Left ventricle myocardium superior (tissue), 1 donor: ENCODE results near the gene SH2B2. TPM values are rescaled to one million over a fixed set of nuclear protein-coding genes. Genes with fewer than 3 reads are reported as not detected.

Experiments used
- ATAC-seq: fragments of 200-7000 bp; cut with Tn5 transposase; one replicate; pipeline ENCODE4 v1.9.1; 2020; ENCODE audit warnings: mild to moderate bottlenecking, moderate library complexity
- DNase-seq: peaks from one replicate; pipeline ENCODE4 v3.0.0-alpha.2; 2020
- intact Hi-C: fragments of 100-400 bp; cut with micrococcal nuclease; formaldehyde crosslinking; loops from one replicate; pipeline ENCODE4 v1.11.0; 2022
- total RNA-seq: library from RNA; stranded (reverse); fragmentation: NEBNext Ultra II Directional; extraction: Animal tissue kit (Norgen Biotek cat#: 25700); gene quantifications from one replicate; pipeline ENCODE4 v1.2.1, GENCODE V29; 2021
- donor health status: DM: no; HTN: yes; CAD: no; lungs with severe emphysema.

SH2B2 gene
- total RNA-seq, 1 donor from 2014 or later = 0.99 TPM

DNA sequence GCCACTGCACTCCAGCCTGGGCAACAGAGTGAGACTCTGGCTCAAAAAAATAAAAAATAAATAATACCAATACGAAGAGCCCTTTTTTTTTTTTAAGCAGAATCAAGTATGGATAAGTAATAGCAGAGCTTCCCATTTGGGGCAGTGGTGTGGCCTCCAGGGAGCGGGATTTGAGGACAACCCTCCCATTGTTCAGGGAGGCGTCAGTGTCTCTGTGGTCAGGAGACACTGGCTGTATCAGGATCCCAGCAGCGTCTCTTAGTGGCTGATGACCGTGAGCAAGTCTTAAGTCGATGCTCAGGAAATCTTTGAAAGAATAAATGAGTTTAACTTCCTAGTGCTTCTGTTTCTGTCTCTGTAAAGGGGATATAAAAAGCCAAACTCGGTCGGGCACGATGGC, 25.2 kb upstream of the SH2B2 start:
- intact Hi-C loops = no loop called here
- ATAC-seq (no peak), DNase-seq (no peak)

DNA sequence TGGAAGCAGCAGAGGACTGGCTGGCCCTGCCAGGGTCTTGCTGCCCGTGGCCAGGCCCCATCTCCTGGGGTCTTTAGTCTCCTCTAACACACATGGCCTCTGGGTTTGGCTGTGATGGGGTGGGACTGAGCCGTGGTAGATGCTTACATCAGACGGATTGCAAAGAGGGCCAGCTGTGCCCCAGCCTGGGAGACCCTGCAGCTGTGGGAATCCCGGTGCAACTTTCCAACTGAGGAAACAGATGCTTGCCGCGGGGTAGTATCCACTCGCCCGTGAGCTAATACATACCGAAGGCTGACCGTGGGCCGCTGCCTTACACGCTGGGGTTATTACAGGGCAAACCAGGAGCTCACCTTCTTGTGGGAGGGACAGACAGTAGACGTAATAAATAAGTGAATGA, 24.1 kb upstream of the SH2B2 start:
- intact Hi-C loops = no loop called here
- ATAC-seq (no peak), DNase-seq (no peak)

DNA sequence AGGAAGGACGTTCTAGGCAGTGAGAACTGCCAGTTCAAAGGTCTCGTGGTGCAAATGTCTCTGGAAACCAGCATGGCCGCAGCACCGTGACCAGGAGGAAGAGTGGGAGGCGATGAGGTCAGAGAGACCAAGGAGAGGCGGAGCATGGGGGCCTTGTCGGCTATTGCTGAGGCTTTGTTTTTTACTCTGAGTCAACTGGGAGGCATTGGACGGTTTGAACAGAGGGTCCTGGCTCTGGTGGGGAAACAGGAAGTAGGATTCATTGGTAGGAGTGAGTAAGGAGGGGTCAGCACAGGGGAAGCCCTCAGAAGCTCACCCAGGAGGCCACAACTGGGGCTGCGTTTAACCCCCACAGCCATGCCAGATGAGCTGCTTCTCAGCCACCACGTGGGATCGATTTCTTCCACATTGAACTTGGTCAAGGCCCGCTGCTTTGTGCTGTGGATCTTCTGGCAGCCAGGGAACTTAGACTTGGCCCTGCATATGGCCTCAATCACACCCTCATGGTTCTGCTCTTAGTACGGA, 22.2 kb upstream of the SH2B2 start:
- DNase-seq (no peak), ATAC-seq (no peak)
- intact Hi-C loops = no loop called here

DNA sequence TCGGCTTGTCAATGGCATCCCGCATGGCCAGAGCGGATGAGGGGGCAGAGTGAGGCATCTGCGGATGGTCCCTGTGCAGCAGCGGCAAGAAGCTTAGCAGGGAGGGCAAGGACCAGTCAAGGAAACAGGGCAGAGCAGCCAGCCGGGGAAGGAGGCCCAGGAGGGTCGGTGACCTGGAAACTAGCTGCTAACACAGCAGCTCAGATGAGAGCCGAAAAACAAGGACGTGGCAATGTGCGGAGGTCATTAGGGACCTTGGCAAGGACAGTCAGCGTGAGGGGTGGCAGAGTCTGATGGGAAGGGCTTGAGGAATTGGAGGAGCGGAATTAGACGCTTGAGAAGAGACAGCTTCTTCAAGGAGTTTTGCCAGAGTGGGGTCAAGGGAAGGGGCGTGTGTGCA, 20.1 kb upstream of the SH2B2 start:
- intact Hi-C loops = no loop called here
- ATAC-seq (no peak), DNase-seq (no peak)

DNA sequence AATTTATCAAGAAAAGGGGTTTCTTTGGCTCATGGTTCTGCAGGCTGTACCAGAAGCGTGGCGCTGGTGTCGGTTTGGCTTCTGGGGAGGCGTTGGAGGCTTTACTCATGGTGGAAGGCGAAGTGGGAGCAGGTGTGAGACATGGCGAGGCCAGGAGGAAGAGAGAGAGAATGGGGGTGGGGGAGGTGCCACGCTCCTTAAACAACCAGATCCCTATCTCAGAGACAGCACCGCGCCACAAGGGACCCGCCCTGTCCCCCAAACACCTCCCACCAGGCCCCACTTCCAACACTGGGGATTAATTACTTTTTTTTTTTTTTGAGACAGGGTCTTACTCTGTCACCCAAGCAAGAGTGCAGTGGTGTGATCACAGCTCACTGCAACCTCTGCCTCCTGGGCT, 18.0 kb upstream of the SH2B2 start:
- ATAC-seq (no peak), DNase-seq (no peak)
- intact Hi-C loops = no loop called here

DNA sequence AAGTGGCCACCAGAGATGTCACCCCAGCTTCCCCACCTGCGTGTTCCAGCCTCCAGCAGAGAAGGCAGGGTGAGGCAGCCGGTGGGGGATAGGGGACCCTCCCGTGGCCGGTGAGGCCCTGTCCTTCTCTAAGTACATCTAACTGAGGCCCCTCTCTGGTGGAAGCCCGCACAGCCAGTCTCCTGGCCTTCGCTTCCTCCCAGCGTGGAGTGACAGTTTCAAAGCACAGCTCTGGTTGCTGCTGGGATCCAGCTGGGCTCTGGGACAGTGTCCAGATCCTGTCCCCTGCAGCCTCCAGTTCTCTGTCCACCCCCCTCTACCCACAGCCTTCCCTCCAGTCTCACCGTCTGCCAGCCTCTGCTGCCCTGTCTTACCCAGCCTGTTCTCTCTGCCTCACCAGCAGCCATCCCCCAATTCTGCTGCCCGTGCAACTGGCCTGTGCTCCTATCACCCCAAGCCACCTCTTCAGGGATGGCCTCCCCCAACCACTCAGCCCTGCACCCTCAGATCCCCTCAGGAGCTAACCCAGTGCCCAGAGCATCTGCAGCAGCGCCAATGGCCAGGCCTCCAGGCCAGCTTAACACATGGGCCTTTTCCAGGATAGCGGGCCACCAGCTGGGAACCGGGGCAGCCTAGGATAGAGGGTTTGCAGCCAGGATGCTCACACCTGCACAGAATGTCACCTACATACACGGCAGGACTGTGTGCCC, 16.3 kb upstream of the SH2B2 start:
- intact Hi-C loops = loop anchor here (5.0 kb wide), 2 partner anchors 728 to 908 kb away; partner anchors contain the start of gene COL26A1
- DNase-seq = no peak
- ATAC-seq = no peak

DNA sequence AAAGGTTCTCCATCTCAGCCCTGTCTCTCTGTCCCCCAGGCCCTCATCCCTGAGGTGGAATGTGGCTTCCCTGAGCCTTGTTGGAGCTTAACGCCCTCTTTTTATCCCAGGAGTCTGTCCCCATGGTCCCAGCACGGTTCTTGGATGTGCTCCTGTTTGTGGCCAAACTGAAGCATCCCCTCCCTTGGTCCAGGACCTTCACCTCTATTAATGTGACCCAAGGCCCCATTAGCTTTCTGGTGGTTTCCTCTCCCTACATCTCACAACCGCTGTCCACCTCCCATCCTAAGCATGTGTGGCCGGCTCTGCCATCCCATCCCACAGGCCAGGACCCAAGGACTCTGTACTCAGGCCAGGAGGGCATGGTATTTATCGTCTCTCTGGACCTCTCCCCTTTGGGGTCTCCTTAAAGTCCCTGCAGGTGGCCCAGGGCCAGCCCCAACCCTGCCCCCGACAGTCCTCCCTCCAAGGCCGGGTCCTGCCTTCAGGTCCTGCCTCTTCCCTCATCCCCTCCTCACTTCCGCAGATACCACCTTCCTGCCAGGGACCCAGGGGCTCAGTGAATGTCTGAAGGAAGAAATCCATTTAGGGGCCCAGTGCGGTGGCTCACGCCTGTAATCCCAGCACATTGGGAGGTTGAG, 15.4 kb upstream of the SH2B2 start:
- ATAC-seq = no peak

DNA sequence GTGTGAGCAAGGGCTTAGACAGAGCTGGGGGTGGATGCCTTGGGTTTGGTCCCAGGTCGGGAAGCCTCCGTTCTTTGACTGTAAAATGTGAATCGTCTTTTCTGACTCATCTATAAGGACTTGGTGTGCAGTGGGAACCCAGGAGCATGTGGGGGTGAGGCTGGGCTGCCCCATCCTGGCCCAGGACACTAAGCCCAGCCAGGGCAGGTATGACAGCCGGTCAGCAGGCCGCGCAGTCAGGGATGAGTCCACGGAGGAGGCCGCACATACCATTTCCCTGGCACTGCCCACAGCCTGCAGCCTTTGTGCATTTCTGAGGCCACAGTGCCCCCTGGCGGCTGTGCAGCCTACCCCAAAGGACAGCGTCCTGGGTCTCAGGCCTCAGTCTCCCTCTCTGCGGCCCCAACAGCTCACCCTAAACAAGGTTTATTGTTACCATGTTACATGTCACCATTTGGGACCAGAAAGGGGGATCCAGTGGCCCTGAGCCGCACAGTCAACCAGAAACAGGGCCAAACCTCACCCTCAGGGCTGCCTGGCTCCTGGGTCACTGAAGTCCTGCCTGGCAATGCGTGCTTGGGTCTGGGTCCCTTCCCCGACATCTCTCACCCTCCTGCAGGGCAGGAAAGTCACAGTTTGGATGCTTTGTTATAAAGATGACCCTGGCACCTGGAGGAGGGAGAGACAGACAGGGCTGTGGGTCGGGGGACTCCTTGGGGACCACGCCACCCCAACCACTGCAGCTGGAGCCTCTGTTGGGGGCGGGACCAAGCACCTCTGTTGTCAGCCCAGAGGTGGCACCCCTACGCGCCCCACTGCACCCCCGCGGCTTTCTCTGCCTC, 14.4 kb upstream of the SH2B2 start:
- intact Hi-C loops = loop anchor here (5.0 kb wide), 2 partner anchors 730 to 910 kb away; partner anchors contain the start of gene COL26A1
- ATAC-seq = peak; percentile 93
- DNase-seq = peak; percentile 91

More for the DNA sequence above, 15.4 kb upstream of the SH2B2 start:
- intact Hi-C loops = loop anchor here (5.0 kb wide), 2 partner anchors 729 to 909 kb away; partner anchors contain the start of gene COL26A1
- no peak for DNase-seq

DNA sequence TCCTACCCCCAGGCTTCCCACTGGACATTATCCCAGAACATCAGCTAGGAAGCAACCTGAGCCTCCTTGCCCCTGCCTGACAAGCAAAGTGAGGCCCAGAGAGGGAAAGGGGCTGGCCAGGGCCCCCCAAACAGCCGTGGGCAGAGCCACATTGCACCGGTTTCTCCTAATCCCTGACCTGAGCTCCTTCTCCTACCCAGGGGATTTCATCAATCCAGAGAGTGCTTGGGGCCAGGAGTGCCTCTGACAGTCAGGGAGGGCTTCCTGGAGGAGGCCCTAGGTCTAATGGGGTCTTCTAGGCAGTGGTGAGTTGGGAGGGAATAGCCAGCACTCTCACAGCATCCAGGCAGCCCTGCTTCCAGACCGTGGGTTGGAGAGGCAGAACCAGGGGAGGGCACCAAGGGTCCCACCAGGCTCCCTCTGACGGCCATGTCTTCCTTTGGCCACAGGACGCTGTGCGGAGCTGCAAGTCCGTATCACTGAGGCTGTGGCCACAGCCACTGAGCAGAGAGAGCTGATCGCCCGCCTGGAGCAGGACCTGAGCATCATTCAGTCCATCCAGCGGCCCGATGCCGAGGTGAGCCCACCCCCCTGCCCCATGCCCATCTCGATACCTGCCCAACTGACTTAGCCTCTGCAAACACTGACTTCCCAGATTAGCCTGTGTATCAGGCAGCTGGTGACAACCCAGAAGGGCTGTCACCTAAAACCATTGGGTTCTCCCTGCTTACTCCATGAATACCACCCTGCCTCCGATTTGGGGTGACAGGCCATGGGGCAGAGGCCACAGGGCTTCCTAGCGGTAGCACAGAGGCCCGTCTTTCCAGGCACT, 13.5 kb upstream of the SH2B2 start:
- DNase-seq = no peak

DNA sequence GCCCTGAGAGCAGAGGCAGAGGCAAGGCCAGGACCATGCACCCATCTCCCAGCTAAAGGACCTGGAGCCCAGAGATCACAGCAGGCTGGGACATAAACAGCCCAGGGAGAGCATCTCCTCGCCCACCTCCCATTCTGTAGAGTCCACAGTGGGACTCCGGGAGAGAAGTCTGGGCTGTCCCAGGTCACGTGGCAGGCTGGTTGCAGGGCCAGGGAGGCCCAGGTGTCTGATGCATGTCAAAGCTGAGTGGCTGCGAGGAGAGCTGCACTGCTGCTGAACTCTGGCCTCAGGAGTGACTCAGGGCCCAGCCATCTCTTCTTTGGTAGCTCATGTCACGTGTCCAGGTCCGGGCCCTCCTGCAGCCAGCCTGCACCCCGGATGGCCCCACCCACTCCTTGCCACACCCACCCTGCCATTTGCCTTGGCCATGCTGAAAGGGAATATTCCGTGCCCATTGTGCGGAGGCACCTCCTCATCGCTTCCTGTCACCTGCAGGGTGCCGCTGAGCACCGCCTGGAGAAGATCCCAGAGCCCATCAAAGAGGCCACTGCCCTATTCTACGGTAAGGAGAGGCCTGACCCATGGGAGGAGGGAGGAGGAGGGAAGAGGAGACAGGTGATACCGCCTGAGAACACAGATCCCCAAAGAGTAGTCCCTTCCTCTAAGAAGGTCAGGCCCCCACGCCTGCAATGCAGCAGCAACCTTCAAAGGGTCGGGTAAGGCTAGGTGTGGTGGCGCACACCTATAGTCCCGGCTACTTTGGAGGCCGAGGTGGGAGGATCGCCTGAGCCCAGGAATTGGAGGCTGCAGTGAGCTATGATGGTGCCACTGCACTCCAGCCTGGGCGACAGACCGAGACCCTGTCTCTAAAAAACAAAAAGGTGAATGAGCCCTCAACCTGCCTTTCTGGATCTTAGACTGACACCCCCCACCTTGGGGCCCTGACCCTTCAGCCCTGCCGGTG, 12.6 kb upstream of the SH2B2 start:
- intact Hi-C loops = loop anchor here (5.0 kb wide), 2 partner anchors 732 to 912 kb away; partner anchors contain the start of gene COL26A1
- DNase-seq (no peak), ATAC-seq (no peak)

More for the DNA sequence above, 13.5 kb upstream of the SH2B2 start:
- ATAC-seq = no peak
- intact Hi-C loops = loop anchor here (5.0 kb wide), 2 partner anchors 731 to 911 kb away; partner anchors contain the start of gene COL26A1

DNA sequence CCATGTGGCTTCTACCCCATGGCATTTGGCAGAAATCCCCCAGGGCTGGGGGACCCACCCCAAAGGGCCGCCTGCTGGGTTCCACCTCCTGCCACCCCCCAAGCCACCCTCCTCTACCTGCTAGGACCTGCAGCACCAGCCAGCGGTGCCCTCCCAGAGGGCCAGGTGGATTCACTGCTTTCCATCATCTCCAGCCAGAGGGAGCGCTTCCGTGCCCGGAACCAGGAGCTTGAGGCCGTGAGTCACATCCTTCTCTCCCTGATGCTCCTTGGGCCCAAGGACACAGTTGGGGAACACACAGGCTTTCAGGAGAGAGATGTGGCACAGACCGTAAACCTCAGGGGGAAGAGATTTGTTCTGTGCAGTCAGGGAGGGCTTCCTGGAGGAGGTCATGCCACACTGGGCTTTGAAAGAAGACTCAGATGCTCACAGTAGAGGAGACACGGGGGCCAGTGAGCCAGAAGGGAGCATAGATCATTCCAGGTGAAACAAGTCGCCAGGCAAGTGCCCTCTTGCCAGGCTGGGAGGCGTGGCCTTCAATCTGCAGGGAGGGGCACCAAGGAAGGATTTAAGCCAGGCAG, 11.5 kb upstream of the SH2B2 start:
- no peak for ATAC-seq
- intact Hi-C loops = loop anchor here (5.0 kb wide), 1 partner anchor 117 kb away; no protein-coding TSS in a partner anchor
- DNase-seq = no peak

DNA sequence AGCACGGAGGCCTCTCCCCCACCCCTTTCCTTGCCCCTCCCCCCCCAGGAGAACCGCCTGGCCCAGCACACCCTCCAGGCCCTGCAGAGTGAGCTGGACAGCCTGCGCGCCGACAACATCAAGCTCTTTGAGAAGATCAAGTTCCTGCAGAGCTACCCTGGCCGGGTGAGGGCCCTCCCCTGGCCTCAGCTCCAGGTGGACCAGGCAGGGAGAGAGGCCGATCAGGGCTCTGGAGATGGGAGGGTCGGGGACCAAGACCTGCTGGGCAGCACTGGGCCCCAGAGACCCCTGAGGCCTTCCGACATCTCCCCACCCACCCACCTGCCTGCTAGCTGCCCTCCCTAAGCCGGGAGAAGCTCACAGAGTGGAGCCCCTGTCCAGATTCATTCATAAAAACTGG, 8.8 kb upstream of the SH2B2 start:
- intact Hi-C loops = loop anchor here (5.0 kb wide), 1 partner anchor 114 kb away; no protein-coding TSS in a partner anchor
- ATAC-seq (no peak), DNase-seq (no peak)

DNA sequence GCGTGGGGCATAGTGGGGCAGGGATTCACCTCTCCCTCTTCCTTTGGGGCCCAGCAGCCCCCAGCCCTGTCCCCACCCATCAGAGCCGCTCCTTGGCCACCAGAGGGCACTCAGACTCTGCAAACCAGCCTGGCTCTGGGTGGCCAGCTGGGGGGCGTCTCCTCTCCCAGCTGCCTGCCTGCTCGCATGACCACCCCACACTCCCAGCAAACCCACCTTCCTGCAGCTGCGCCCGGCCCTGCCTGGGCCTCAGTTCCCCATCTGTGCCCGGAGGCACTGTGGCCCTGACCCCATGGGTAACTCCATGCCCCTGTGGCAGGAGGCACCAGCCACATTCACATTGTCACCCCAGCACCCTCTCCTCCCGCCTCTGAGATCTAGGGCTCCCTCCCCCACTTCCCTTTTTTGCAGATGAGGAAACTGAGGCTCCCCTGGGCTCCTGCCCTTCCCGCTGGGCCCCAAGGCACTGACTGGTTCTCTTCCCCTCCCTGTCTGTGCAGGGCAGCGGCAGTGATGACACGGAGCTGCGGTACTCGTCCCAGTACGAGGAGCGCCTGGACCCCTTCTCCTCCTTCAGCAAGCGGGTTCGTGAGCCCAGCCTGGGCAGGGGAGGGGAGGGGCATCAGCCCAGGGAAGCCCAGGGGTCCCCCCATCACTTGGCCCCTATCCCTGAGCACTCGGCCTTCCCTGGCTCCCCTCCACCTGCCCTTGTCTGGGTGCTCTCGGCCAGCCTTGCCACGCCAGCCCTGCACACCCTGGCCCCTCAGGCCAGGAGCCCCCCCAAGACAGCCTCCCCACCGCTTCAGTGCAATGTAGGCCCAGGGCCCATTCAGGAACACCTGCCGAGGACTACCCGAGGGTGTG, 6.9 kb upstream of the SH2B2 start:
- DNase-seq (peak; percentile 57), ATAC-seq (peak; percentile 80)
- intact Hi-C loops = loop anchor here (5.0 kb wide), 1 partner anchor 113 kb away; no protein-coding TSS in a partner anchor

DNA sequence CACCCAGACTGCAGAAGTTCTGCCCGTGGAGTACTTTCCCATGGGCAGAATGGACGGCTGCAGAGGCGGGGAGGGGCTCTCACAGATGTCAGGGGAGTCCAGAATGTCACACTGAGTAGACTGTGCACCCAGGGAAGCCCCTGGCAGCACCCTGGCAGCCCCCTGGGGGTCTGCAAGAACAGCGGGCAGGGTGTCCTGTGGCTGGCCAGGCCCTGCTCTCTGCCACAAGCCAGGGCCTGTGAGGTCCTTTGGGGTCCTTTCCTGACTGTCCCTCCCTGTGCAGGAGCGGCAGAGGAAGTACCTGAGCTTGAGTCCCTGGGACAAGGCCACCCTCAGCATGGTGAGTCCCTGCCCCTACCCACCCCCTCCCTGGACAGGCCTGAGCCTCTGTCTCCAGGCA, 6.1 kb upstream of the SH2B2 start:
- ATAC-seq = no peak
- intact Hi-C loops = no loop called here
- DNase-seq = no peak

DNA sequence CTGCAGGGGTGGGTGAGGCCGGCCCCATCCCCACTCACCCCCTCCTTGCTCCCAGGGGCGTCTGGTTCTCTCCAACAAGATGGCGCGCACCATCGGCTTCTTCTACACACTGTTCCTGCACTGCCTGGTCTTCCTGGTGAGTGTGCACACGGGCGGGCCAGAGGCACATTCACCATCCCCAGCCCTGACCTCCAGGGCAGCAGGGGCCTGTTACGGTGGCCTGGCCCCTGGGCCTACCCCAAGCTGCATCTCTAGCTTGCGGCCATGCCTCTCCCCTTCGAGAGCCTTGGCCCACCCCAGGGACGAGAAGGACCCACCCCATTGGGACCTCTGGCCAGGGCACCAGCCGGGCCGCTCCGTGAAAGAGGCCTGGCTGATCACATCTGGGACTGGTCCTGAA, 4.9 kb upstream of the SH2B2 start:
- intact Hi-C loops = no loop called here
- no peak for DNase-seq

More for the DNA sequence above, 4.9 kb upstream of the SH2B2 start:
- no peak for ATAC-seq
